H1 (cell line): Measurements from ENCODE around the gene DPEP2. TPM values are rescaled to one million over a fixed set of nuclear protein-coding genes. Genes with fewer than 3 reads are reported as not detected.

Experiments
- ASH2L ChIP-seq: fragments of 200-600, 300-600 bp; sonication (generic); IDR thresholded peaks from one replicate; pipeline ENCODE4 v1.7.1; 2017; ENCODE audit warnings: low read length
- CBX5 ChIP-seq: fragments of 300-800, 300-1000 bp; sonication (generic); IDR thresholded peaks from 2 replicates; pipeline ENCODE4 v1.7.1; 2016; ENCODE audit warnings: antibody characterized with exemption, low read length, low read depth
- CREB1 ChIP-seq: IDR thresholded peaks from 2 replicates; pipeline ENCODE4 v1.6.1; 2012; ENCODE audit warnings: inconsistent platforms
- KDM5A ChIP-seq: fragments of 200-600 bp; IDR thresholded peaks from 2 replicates; pipeline ENCODE4 v1.7.1; 2012; ENCODE audit warnings: mild to moderate bottlenecking, low read length, inconsistent platforms, mixed read lengths
- PHF8 ChIP-seq: fragments of 200-600 bp; sonication (generic); conservative IDR thresholded peaks from 2 replicates; pipeline ENCODE4 v1.7.1; 2012; ENCODE audit warnings: low read depth, mild to moderate bottlenecking, inconsistent platforms, low read length, moderate library complexity
- SP4 ChIP-seq: IDR thresholded peaks from 2 replicates; pipeline ENCODE4 v1.6.1; 2012; ENCODE audit warnings: low read length, inconsistent platforms
- USF2 ChIP-seq: IDR thresholded peaks from 2 replicates; pipeline ENCODE4 v1.6.1; 2011; ENCODE audit warnings: low read length, improper control_type of control experiment
- polyA plus RNA-seq, 7 experiments: library from polyadenylated mRNA; depleted of rRNA in 3 of 7; stranded (reverse) in 5 of 7; unstranded in 2 of 7; fragments of >200 nt in 5 of 7; fragments of 200-250 nt in 2 of 7; gene quantifications; 1 replicate in 5 of 7; 2 replicates in 1 of 7; 4 replicates in 1 of 7; pipeline versions ENCODE4 v1.2.1 to v1.2.3, GENCODE V29; 2011 to 2013; ENCODE audit warnings: missing spikeins in 2 of 7, mixed read lengths in 2 of 7
- total RNA-seq: library from RNA; stranded (reverse); fragmentation: NEBNext Ultra II Directional; extraction: Animal tissue kit (Norgen Biotek cat#: 25700); gene quantifications from 2 replicates; pipeline ENCODE4 v1.2.1, GENCODE V29; 2021

DPEP2 gene
- total and polyA plus RNA-seq, 2 of the 8 experiments (the other 6 are each of a cell fraction or from before 2014, with no cell fraction given) = not detected

DNA sequence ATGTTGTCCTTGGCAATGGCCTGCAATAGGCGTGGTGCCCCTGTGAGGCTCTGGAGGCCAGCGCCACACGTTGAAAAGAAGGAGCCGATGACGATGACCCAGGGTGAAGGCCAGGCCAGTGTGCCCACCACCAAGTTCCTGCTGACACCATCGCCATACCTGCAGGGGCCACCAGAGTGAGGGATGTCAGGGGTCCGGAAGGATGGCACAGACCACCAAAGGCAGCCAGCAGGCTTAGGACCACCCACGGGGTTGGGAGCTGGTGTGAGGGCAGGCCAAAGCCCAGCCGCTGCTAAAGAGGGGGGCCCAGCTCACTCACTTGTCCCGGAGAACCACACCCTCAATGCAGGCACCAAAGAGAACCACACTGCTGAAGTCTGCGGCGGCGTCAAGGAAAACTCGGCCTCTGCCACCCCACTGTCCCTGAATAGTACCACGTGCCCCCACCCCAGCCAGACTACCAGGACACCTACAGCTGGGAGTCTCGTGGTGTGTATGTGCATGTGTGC is 48.9 kb downstream of the DPEP2 start (continued):
- TF ChIP-seq SP4 = no peak
- no peak for TF ChIP-seq ASH2L
- TF ChIP-seq USF2 = no peak
- no peak for TF ChIP-seq CREB1
- no peak for TF ChIP-seq KDM5A
- TF ChIP-seq PHF8 = no peak
- TF ChIP-seq CBX5 = no peak
